Jurkat, Clone E6-1 (cell line): Measurements from ENCODE around the gene ATXN7L3.

Experiments
- DNase-seq: peaks from one replicate; pipeline ENCODE4 v3.0.0-alpha.2; 2011; ENCODE audit warnings: low read depth, low spot score
- H3K4me3 ChIP-seq: 2 replicates; pipeline ENCODE4 v1.5.1; 2011; ENCODE audit warnings: mild to moderate bottlenecking, low read length, control low read depth, moderate library complexity

ATXN7L3 gene

GRCh38 chr17:44204441-44204882, 4.8 kb upstream of the ATXN7L3 start:
- no peak for DNase-seq
- no peak overlapping the region for H3K4me3 ChIP-seq

GRCh38 chr17:44203731-44204440, 4.2 kb upstream of the ATXN7L3 start:
- peak; percentile 88 for DNase-seq
- H3K4me3 ChIP-seq: no peak overlapping the region

- DNase-seq: no peak
- H3K4me3 ChIP-seq: no peak overlapping the region
Measured at GRCh38 chr17:44202756-44203155, 3.1 kb upstream of the ATXN7L3 start.

- peak overlapping the region; percentile 83 for H3K4me3 ChIP-seq
- no peak for DNase-seq
Measured at GRCh38 chr17:44200478-44201155, 933 bp upstream of the ATXN7L3 start.

- DNase-seq: no peak
- peak overlapping the region; percentile 68 for H3K4me3 ChIP-seq
Measured at GRCh38 chr17:44198721-44199552, 747 bp downstream of the ATXN7L3 start.

GRCh38 chr17:44197980-44198720, 1.5 kb downstream of the ATXN7L3 start:
- H3K4me3 ChIP-seq: peak overlapping the region; percentile 68
- peak; percentile 76 for DNase-seq

GRCh38 chr17:44197107-44197506, 2.6 kb downstream of the ATXN7L3 start:
- H3K4me3 ChIP-seq: no peak overlapping the region
- no peak for DNase-seq

- no peak overlapping the region for H3K4me3 ChIP-seq
- no peak for DNase-seq
Measured at GRCh38 chr17:44193326-44194084, 6.2 kb downstream of the ATXN7L3 start.

GRCh38 chr17:44192750-44193149, 6.9 kb downstream of the ATXN7L3 start:
- H3K4me3 ChIP-seq: no peak overlapping the region
- no peak for DNase-seq

- DNase-seq: no peak
- no peak overlapping the region for H3K4me3 ChIP-seq
Measured at GRCh38 chr17:44191941-44192496, 7.7 kb downstream of the ATXN7L3 start.

- no peak for DNase-seq
Measured at GRCh38 chr17:44191369-44191768, 8.3 kb downstream of the ATXN7L3 start.

GRCh38 chr17:44190481-44190880, 9.2 kb downstream of the ATXN7L3 start:
- no peak for DNase-seq

More at GRCh38 chr17:44191369-44191768, 8.3 kb downstream of the ATXN7L3 start:
- no peak overlapping the region for H3K4me3 ChIP-seq

GRCh38 chr17:44188576-44189403, 10.9 kb downstream of the ATXN7L3 start:
- DNase-seq: no peak
- H3K4me3 ChIP-seq: no peak overlapping the region

More at GRCh38 chr17:44190481-44190880, 9.2 kb downstream of the ATXN7L3 start:
- no peak overlapping the region for H3K4me3 ChIP-seq

- H3K4me3 ChIP-seq: peak overlapping the region; percentile 78
- no peak for DNase-seq
Measured at GRCh38 chr17:44187131-44187899, 12.4 kb downstream of the ATXN7L3 start.

GRCh38 chr17:44186307-44187130, 13.2 kb downstream of the ATXN7L3 start, which contains the start of gene TMUB2:
TMUB2 (plus strand) TSS chr17:44186972; CDS start chr17:44187709, 737 bp downstream.
- H3K4me3 ChIP-seq: peak within 1 kb of the TSS; percentile 78
- DNase-seq: peak; percentile 99
